Activated naive CD8-positive, alpha-beta T cell (primary cell): ENCODE measurements around the gene BCAS3.

Source experiments
- H3K27ac Mint-ChIP-seq: one replicate; pipeline ENCODE4 v1.8.0; 2021; ENCODE audit warnings: mixed read lengths
- H3K27me3 Mint-ChIP-seq: one replicate; pipeline ENCODE4 v1.8.0; 2021; ENCODE audit warnings: mixed read lengths
- H3K36me3 Mint-ChIP-seq: one replicate; pipeline ENCODE4 v1.8.0; 2021; ENCODE audit warnings: mixed read lengths
- H3K4me1 Mint-ChIP-seq: one replicate; pipeline ENCODE4 v1.8.0; 2021; ENCODE audit warnings: low read depth, mixed read lengths
- H3K4me3 Mint-ChIP-seq: one replicate; pipeline ENCODE4 v1.8.0; 2021; ENCODE audit warnings: mild to moderate bottlenecking, mixed read lengths
- H3K9me3 Mint-ChIP-seq: one replicate; pipeline ENCODE4 v1.8.0; 2021; ENCODE audit warnings: low read depth, mixed read lengths

BCAS3 gene

GRCh38 chr17:61178284-61178683, 500.6 kb downstream of the BCAS3 start:
- Mint-ChIP-seq H3K4me1 (peaks cover 9% of the 10 kb centered on the region), H3K36me3 (peaks cover 8% of the 10 kb centered on the region), H3K9me3 (peaks cover 3% of the 10 kb centered on the region), H3K27ac (no peak overlapping the region), H3K4me3 (no peak overlapping the region), H3K27me3 (no peaks in the 10 kb centered on the region)

GRCh38 chr17:61179380-61179806, 501.7 kb downstream of the BCAS3 start:
- Mint-ChIP-seq H3K9me3 (no peaks in the 10 kb centered on the region), H3K4me1 (peaks cover 9% of the 10 kb centered on the region), H3K4me3 (no peak overlapping the region), H3K27me3 (no peaks in the 10 kb centered on the region), H3K27ac (no peak overlapping the region), H3K36me3 (peaks cover 5% of the 10 kb centered on the region)

- Mint-ChIP-seq H3K27ac (no peak overlapping the region), H3K4me1 (no peaks in the 10 kb centered on the region), H3K4me3 (no peak overlapping the region), H3K36me3 (peaks cover 6% of the 10 kb centered on the region), H3K27me3 (no peaks in the 10 kb centered on the region), H3K9me3 (no peaks in the 10 kb centered on the region)
Observed at GRCh38 chr17:61183793-61184192, 506.1 kb downstream of the BCAS3 start.

- Mint-ChIP-seq H3K4me3 (no peak overlapping the region), H3K27ac (no peak overlapping the region), H3K9me3 (no peaks in the 10 kb centered on the region), H3K4me1 (peaks cover 3% of the 10 kb centered on the region), H3K27me3 (no peaks in the 10 kb centered on the region), H3K36me3 (peaks cover 6% of the 10 kb centered on the region)
Observed at GRCh38 chr17:61185385-61185784, 507.7 kb downstream of the BCAS3 start.

- H3K36me3 Mint-ChIP-seq = peaks cover 4% of the 10 kb centered on the region
- H3K4me3 Mint-ChIP-seq = no peak overlapping the region
- peaks cover 3% of the 10 kb centered on the region for H3K4me1 Mint-ChIP-seq
- no peaks in the 10 kb centered on the region for H3K9me3 Mint-ChIP-seq
- no peak overlapping the region for H3K27ac Mint-ChIP-seq
- no peaks in the 10 kb centered on the region for H3K27me3 Mint-ChIP-seq
Observed at GRCh38 chr17:61187038-61187437, 509.4 kb downstream of the BCAS3 start.

- Mint-ChIP-seq H3K4me3 (no peak overlapping the region), H3K27me3 (no peaks in the 10 kb centered on the region), H3K4me1 (peaks cover 3% of the 10 kb centered on the region), H3K9me3 (no peaks in the 10 kb centered on the region), H3K27ac (no peak overlapping the region), H3K36me3 (peaks cover 4% of the 10 kb centered on the region)
Observed at GRCh38 chr17:61188081-61188480, 510.4 kb downstream of the BCAS3 start.

- Mint-ChIP-seq H3K36me3 (peaks cover 4% of the 10 kb centered on the region), H3K27ac (no peak overlapping the region), H3K4me1 (peaks cover 3% of the 10 kb centered on the region), H3K27me3 (no peaks in the 10 kb centered on the region), H3K4me3 (no peak overlapping the region), H3K9me3 (no peaks in the 10 kb centered on the region)
Observed at GRCh38 chr17:61189968-61190367, 512.3 kb downstream of the BCAS3 start.

- Mint-ChIP-seq H3K36me3 (no peaks in the 10 kb centered on the region), H3K4me3 (no peak overlapping the region), H3K27ac (no peak overlapping the region), H3K4me1 (no peaks in the 10 kb centered on the region), H3K27me3 (no peaks in the 10 kb centered on the region), H3K9me3 (no peaks in the 10 kb centered on the region)
Observed at GRCh38 chr17:61196302-61196704, 518.7 kb downstream of the BCAS3 start.

GRCh38 chr17:61196799-61197198, 519.1 kb downstream of the BCAS3 start:
- H3K9me3 Mint-ChIP-seq = no peaks in the 10 kb centered on the region
- no peak overlapping the region for H3K27ac Mint-ChIP-seq
- H3K36me3 Mint-ChIP-seq = peaks cover 2% of the 10 kb centered on the region
- H3K4me3 Mint-ChIP-seq = no peak overlapping the region
- H3K4me1 Mint-ChIP-seq = no peaks in the 10 kb centered on the region
- no peaks in the 10 kb centered on the region for H3K27me3 Mint-ChIP-seq

- no peaks in the 10 kb centered on the region for H3K4me1 Mint-ChIP-seq
- no peaks in the 10 kb centered on the region for H3K27me3 Mint-ChIP-seq
- H3K9me3 Mint-ChIP-seq = no peaks in the 10 kb centered on the region
- H3K36me3 Mint-ChIP-seq = peaks cover 7% of the 10 kb centered on the region
- no peak overlapping the region for H3K4me3 Mint-ChIP-seq
- no peak overlapping the region for H3K27ac Mint-ChIP-seq
Observed at GRCh38 chr17:61199431-61200338, 522.0 kb downstream of the BCAS3 start.

GRCh38 chr17:61200339-61200715, 522.7 kb downstream of the BCAS3 start:
- Mint-ChIP-seq H3K27ac (no peak overlapping the region), H3K9me3 (no peaks in the 10 kb centered on the region), H3K4me1 (no peaks in the 10 kb centered on the region), H3K36me3 (peaks cover 7% of the 10 kb centered on the region), H3K4me3 (no peak overlapping the region), H3K27me3 (no peaks in the 10 kb centered on the region)

GRCh38 chr17:61201211-61201610, 523.6 kb downstream of the BCAS3 start:
- Mint-ChIP-seq H3K4me3 (no peak overlapping the region), H3K9me3 (no peaks in the 10 kb centered on the region)

GRCh38 chr17:61202564-61202963, 524.9 kb downstream of the BCAS3 start:
- no peak overlapping the region for H3K4me3 Mint-ChIP-seq
- no peaks in the 10 kb centered on the region for H3K27me3 Mint-ChIP-seq
- no peaks in the 10 kb centered on the region for H3K9me3 Mint-ChIP-seq
- H3K36me3 Mint-ChIP-seq = peaks cover 7% of the 10 kb centered on the region
- no peaks in the 10 kb centered on the region for H3K4me1 Mint-ChIP-seq
- H3K27ac Mint-ChIP-seq = no peak overlapping the region

More at GRCh38 chr17:61201211-61201610, 523.6 kb downstream of the BCAS3 start:
- H3K36me3 Mint-ChIP-seq = peaks cover 7% of the 10 kb centered on the region
- H3K27me3 Mint-ChIP-seq = no peaks in the 10 kb centered on the region
- H3K27ac Mint-ChIP-seq = no peak overlapping the region
- H3K4me1 Mint-ChIP-seq = no peaks in the 10 kb centered on the region

GRCh38 chr17:61203671-61204131, 526.0 kb downstream of the BCAS3 start:
- Mint-ChIP-seq H3K27ac (no peak overlapping the region), H3K9me3 (no peaks in the 10 kb centered on the region), H3K4me3 (no peak overlapping the region), H3K36me3 (peaks cover 7% of the 10 kb centered on the region), H3K27me3 (no peaks in the 10 kb centered on the region), H3K4me1 (no peaks in the 10 kb centered on the region)

- Mint-ChIP-seq H3K27me3 (no peaks in the 10 kb centered on the region), H3K4me3 (no peak overlapping the region), H3K9me3 (no peaks in the 10 kb centered on the region), H3K36me3 (peaks cover 7% of the 10 kb centered on the region), H3K27ac (no peak overlapping the region), H3K4me1 (no peaks in the 10 kb centered on the region)
Observed at GRCh38 chr17:61204456-61204855, 526.8 kb downstream of the BCAS3 start.

- Mint-ChIP-seq H3K4me3 (no peak overlapping the region), H3K27ac (no peak overlapping the region), H3K36me3 (peaks cover 9% of the 10 kb centered on the region), H3K4me1 (no peaks in the 10 kb centered on the region), H3K9me3 (no peaks in the 10 kb centered on the region), H3K27me3 (no peaks in the 10 kb centered on the region)
Observed at GRCh38 chr17:61205401-61205800, 527.8 kb downstream of the BCAS3 start.
